Measurements from ENCODE around the gene MRPS34. TPM values are rescaled to one million over a fixed set of nuclear protein-coding genes. Genes with fewer than 3 reads are reported as not detected.

The MRPS34 gene
- total RNA-seq, 1 donor from 2014 or later, result 84.6 TPM

GRCh38 chr16:1777375-1778199 is 4.7 kb upstream of the MRPS34 start:
- no peaks in the 10 kb centered on the region for H3K9me3 Mint-ChIP-seq (ENCODE audit: low read depth)
- H3K36me3 Mint-ChIP-seq (ENCODE audit: insufficient read depth), result peaks cover 1% of the 10 kb centered on the region
- no peak for TF ChIP-seq CTCF (IDR thresholded peaks at IDR 0.05; ENCODE audit: unreplicated experiment)
- DNase-seq (ENCODE audit: low spot score, unreplicated experiment), result no peak
- H3K4me1 Mint-ChIP-seq (ENCODE audit: low read depth), result peaks cover 8% of the 10 kb centered on the region
- H3K27me3 Mint-ChIP-seq, result no peaks in the 10 kb centered on the region
- no peak overlapping the region for H3K27ac Mint-ChIP-seq
- H3K4me3 Mint-ChIP-seq (ENCODE audit: low read depth), result no peak overlapping the region

DNA sequence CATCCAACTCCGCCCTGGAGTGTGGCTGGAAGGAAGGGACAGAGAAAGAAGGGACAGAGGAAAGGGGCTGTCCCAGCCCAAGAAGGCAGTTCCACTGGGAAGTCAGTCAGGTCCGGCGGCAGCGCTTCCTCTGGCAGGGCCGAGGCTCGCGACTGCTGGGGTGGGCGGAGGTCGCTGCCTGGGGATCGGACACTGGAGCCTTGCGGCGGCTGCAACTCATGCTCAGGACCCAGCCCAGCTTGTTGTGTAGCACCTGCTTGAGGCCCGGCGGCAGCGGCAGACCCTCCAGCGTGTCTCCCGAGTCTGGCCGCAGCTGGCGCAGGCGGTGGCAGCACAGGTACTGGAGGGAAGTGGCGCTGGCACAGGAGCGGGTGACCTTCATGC is 4.0 kb upstream of the MRPS34 start:
- peaks cover 13% of the 10 kb centered on the region for H3K4me1 Mint-ChIP-seq (ENCODE audit: low read depth)
- H3K4me3 Mint-ChIP-seq (ENCODE audit: low read depth), result no peak overlapping the region
- H3K27me3 Mint-ChIP-seq, result no peaks in the 10 kb centered on the region
- TF ChIP-seq CTCF (IDR thresholded peaks at IDR 0.05; ENCODE audit: unreplicated experiment), result no peak
- DNase-seq (ENCODE audit: low spot score, unreplicated experiment), result no peak
- no peak overlapping the region for H3K27ac Mint-ChIP-seq
- peaks cover 1% of the 10 kb centered on the region for H3K36me3 Mint-ChIP-seq (ENCODE audit: insufficient read depth)
- H3K9me3 Mint-ChIP-seq (ENCODE audit: low read depth), result no peaks in the 10 kb centered on the region

DNA sequence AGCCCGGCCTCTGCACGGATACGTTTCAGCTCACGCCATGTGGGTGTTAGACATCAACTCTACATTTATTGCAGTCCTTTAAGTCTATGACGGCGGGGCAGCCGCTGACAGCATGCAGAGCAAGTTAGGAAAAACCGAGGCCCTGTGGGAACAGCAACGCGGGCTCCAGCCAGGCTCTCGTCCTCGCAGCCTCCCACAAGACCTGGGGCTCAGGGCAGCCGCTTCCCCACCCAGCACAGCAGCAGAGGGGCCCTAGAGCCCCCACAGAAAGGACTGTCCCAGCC is 3.7 kb upstream of the MRPS34 start:
- H3K27me3 Mint-ChIP-seq, result no peaks in the 10 kb centered on the region
- no peak overlapping the region for H3K27ac Mint-ChIP-seq
- no peaks in the 10 kb centered on the region for H3K9me3 Mint-ChIP-seq (ENCODE audit: low read depth)
- no peak for DNase-seq (ENCODE audit: low spot score, unreplicated experiment)
- H3K4me3 Mint-ChIP-seq (ENCODE audit: low read depth), result no peak overlapping the region
- H3K36me3 Mint-ChIP-seq (ENCODE audit: insufficient read depth), result peaks cover 1% of the 10 kb centered on the region
- peaks cover 13% of the 10 kb centered on the region for H3K4me1 Mint-ChIP-seq (ENCODE audit: low read depth)
- TF ChIP-seq CTCF (IDR thresholded peaks at IDR 0.05; ENCODE audit: unreplicated experiment), result no peak

DNA sequence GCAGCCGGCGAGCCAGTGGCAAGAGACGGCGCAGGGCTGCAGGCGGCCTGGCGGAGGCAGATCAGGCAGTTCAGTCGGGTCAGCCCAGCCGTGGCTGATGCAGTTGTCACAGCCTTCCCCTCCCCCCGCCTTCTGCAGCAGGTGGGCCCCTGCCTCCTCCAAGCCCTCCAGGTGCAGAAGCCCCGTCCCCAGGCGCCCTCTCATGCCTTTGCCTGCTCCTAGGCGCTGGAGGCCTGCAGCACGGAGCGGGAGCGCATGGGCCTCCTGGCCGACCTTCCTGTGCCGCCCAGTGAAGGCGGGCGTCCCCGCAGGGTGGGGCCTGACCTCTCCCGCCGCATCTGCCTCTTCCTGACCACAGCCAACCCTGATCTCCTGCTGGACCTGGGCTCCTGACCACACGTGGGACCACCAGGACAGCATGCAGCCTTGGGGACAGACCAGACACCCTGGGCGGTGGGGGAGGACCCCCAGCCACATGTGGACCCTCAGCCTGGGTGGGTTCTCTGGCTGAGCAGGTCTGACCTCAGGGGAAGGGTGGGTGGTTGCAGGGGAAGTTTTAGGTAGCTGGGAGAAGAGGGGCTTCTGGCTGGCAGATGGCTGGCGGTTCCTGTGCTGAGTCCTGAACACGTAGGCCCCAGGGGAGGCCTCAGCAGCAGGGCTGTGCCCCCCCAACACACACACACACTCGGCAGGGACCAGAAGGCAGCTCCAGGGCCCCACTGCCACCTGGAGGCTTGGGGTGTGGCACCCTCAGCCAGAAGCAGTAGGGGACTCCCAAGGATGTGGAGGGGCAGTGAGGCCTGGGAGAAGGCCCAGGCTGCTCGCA is 3.1 kb upstream of the MRPS34 start:
- Mint-ChIP-seq H3K9me3 (ENCODE audit: low read depth) (no peaks in the 10 kb centered on the region), H3K4me3 (ENCODE audit: low read depth) (no peak overlapping the region), H3K27me3 (no peaks in the 10 kb centered on the region), H3K4me1 (ENCODE audit: low read depth) (peaks cover 8% of the 10 kb centered on the region), H3K36me3 (ENCODE audit: insufficient read depth) (peaks cover 1% of the 10 kb centered on the region), H3K27ac (no peak overlapping the region)
- no peak for DNase-seq (ENCODE audit: low spot score, unreplicated experiment)
- no peak for TF ChIP-seq CTCF (IDR thresholded peaks at IDR 0.05; ENCODE audit: unreplicated experiment)

DNA sequence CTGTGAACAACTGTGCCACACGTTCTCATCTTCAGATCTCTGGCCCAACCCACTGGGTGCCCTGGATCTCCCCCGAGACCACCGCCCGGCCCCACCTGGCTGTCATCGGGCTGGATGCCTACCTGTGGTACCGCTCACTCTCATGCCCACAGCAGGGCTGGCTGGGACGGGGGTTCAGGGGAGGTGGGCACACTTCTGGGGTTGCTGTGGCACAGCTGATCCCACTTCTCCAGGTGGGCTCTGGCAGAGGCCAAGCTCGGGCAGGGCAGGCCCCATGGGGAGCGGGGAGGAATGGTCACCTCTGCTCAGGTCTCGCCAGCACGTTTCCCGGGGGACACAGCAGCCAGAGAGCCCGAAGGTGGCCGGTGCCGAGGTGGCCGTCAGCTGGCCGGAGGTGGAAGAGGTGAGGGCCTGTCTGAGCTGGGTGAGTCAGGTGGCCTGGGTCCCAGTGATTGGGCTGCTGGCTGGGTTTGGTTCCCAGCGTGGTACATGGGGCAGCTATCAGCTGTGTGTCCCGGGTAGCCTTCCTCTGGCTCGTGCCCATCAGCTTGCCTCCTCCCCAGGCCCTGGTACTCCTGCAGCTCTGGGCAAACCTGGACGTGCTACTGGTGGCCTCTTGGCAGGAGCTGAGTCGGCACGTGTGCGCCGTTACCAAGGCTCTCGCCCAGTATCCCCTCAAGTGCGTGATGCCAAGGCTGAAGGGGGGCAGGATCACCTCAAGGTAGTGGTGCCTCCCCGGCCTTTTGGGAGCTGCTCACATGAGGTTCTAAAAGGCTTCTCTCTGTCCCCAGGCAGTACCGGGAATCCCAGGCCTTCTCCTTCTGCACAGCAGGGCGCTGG is 2.3 kb upstream of the MRPS34 start:
- Mint-ChIP-seq H3K27me3 (no peaks in the 10 kb centered on the region), H3K4me1 (ENCODE audit: low read depth) (peaks cover 9% of the 10 kb centered on the region), H3K9me3 (ENCODE audit: low read depth) (no peaks in the 10 kb centered on the region), H3K4me3 (ENCODE audit: low read depth) (peak overlapping the region; percentile 31), H3K27ac (no peak overlapping the region), H3K36me3 (ENCODE audit: insufficient read depth) (peaks cover 1% of the 10 kb centered on the region)
- TF ChIP-seq CTCF (IDR thresholded peaks at IDR 0.05; ENCODE audit: unreplicated experiment), result no peak
- DNase-seq (ENCODE audit: low spot score, unreplicated experiment), result no peak

All from progenitor cell of endocrine pancreas (in vitro differentiated cells).